Panc1 (cell line): Measurements from ENCODE around the gene TMEM9B.

Experiments used
- CTCF ChIP-seq: fragments of 450-650 bp; IDR thresholded peaks from 2 replicates; pipeline ENCODE4 v1.5.1; 2017; ENCODE audit warnings: mild to moderate bottlenecking
- POLR2AphosphoS5 ChIP-seq: IDR thresholded peaks from 2 replicates; pipeline ENCODE4 v1.6.1; 2012; ENCODE audit warnings: mild to moderate bottlenecking, low read depth, low read length, moderate library complexity
- REST ChIP-seq, 2 experiments: IDR thresholded peaks; 2 replicates each; pipeline ENCODE4 v1.6.1; 2011 to 2012; ENCODE audit warnings: low read depth in 2 of 2, control low read depth in 1 of 2, low read length in 1 of 2, mild to moderate bottlenecking in 1 of 2, moderate library complexity in 1 of 2; ENCODE audit not compliant: insufficient read depth in 1 of 2

- TF ChIP-seq REST (IDR thresholded peaks at IDR 0.05; ENCODE audit: insufficient read depth in 1 of 2, low read depth in 2 of 2, low read length in 1 of 2) (no peak), CTCF (no peak), POLR2AphosphoS5 (no peak)
These were observed 33.8 kb upstream of the TMEM9B start for GRCh38 chr11:8998017-8998416.
